ENCODE data around the gene TK1. TPM values are rescaled to one million over a fixed set of nuclear protein-coding genes. Genes with fewer than 3 reads are reported as not detected.
"Not testable (repeated sequence)": the region's sequence is repeated elsewhere in the genome, so short reads cannot be mapped to it uniquely, and the experiment has no call there.

The TK1 gene, protein sequence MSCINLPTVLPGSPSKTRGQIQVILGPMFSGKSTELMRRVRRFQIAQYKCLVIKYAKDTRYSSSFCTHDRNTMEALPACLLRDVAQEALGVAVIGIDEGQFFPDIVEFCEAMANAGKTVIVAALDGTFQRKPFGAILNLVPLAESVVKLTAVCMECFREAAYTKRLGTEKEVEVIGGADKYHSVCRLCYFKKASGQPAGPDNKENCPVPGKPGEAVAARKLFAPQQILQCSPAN
- 77.3 and 87.6 TPM in 2 replicates for polyA plus RNA-seq (2014; cell fraction: cytosol; rRNA removed)
- polyA plus RNA-seq (2014; cell fraction: nucleus; rRNA removed), result 44.3 and 60.3 TPM in 2 replicates

DNA sequence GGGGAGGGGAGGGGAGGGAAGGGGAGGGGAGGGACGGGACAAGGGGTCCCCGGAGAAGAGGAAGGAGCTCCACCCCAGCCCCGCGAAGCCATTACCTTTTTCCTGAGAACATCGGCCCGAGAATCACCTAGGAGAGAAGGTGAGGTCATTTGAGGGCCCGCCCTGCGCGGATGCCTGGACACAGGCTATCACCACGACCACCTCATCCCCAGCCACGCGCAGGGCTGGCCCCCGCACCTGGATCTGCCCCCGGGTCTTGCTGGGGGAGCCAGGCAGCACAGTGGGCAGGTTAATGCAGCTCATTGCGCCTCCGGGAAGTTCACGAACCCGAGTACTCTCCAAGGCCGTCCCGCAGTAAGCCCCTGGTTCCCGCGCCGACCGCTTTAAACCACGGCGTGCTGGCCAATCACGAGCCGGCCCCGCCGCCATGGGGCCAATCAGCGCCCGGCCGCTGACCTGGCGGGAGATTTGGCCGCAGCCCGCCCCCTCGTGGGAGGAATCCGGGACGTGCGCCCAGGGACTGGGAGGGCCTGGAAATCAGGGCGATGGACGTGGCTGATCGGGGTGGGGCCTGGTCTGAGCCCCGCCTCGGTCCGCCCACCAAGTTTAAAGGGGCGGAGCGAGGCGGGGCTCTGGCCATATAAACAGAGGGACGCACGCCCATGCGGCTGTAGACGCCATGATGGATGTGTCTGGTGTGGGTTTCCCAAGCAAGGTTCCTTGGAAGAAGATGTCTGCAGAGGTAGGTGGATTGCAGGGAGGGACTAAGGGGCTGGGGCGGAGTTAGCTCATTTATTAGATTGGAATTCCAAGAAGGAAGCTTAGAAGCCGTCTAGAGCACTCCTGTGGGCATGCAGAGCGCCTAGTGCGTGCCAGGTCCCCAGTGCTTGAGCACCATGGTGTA, at the start of gene TK1, which contains the start of gene AFMID:
TSS of gene TK1 (minus strand) at position 361 of the 904 bp plus-strand sequence. CDS start at position 303, 58 bp downstream.
TSS of gene AFMID (plus strand) at position 671 of the 904 bp plus-strand sequence. CDS start at position 680, 9 bp downstream.
- peak; percentile 98 for DNase-seq (ENCODE audit: low spot score)

GRCh38 chr17:78235885-78236284, 49.0 kb upstream of the TK1 start:
- DNase-seq (ENCODE audit: low spot score), result no peak

- DNase-seq (ENCODE audit: low spot score), result not testable (repeated sequence)
Measured at GRCh38 chr17:78235022-78235421, 48.2 kb upstream of the TK1 start.

DNA sequence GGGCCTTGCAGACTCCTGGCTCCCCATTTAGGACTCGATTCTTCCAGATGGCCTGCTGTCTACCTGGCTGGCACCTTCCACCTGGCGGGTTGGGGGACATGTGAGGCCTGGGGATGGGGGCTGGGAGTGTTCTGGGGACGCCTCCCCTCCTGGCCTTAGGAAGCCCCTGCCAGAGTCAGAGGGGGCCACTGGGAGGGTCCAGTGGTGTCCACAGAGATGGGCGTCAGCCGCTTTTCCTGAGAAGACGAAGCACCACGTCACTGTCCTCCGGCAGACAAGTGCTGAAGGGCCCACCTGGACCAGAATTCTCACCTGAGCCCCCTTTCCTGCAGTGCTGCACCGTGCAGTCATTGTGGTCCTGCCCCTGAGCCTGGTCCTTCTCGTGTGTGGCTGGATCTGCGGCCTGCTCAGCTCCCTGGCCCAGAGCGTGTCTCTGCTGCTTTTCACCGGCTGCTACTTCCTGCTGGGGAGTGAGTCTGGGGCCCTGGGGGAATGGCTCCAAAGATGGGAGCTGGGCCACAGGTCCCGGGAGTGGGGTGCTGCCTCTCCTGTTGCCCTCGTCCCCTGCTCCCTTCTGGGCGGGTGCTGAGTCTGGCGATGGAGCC, 47.5 kb upstream of the TK1 start:
- DNase-seq (ENCODE audit: low spot score), result peak; percentile 25

DNA sequence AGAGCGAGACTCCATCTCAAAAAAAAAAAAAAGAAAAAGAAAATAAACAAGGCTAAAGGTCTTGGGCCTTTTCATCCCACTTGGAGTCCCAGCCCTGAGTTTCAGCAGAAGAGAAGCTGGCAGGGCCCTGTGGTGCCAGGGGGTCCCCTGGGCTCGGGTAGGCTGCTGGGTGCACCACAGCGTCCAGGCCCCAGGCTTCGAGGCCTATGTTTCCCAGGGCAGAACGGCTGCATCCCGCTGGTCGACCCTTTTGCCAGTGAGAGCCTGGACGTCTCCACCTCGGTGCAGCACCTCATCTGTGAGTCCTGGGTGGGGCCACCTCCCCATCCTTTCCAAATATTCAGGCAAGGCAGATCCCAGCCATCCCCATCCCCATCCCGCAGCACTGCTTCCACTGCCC, 46.8 kb upstream of the TK1 start:
- no peak for DNase-seq (ENCODE audit: low spot score)

- peak; percentile 14 for DNase-seq (ENCODE audit: low spot score)
Measured at GRCh38 chr17:78232859-78233173, 46.0 kb upstream of the TK1 start.

DNA sequence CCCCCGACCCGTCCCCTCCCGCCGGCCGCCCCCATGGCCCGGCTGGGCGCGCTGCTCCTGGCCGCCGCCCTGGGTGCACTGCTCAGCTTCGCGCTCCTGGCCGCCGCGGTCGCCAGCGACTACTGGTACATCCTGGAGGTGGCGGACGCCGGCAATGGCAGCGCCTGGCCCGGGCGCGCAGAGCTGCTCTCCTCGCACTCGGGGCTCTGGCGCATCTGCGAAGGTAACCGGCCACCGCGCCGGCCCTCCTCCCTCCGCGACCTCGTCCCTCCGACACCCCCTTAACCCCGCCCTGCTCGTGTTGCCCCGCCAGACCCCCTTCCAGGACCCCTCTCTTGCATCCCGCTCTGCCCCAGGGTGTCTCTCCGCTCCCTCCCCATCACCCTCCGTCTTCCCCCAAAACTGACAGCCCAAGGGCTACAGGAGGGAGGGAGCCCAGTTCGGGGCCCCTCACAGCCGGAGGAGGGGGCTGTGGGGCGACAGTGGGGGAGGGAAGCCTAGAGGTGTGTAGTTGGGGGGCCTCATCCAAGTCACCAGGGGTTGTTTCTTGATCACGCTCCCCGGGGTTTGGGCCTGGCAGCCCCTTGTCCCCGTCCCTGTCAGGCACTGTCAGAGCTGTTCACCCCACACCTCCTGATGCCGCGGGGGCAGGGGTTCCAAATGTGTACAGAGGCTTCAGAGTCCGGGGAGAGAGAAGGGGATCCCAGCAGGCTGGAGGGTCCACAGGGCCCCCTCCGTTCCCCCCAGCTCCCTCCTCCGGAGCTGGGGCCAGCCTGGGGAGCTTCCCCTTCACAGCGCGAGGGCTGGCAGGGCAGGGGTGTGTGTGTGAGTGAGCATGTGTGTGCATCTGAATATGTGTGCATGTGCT, 45.4 kb upstream of the TK1 start:
- DNase-seq (ENCODE audit: low spot score), result peak; percentile 31

DNA sequence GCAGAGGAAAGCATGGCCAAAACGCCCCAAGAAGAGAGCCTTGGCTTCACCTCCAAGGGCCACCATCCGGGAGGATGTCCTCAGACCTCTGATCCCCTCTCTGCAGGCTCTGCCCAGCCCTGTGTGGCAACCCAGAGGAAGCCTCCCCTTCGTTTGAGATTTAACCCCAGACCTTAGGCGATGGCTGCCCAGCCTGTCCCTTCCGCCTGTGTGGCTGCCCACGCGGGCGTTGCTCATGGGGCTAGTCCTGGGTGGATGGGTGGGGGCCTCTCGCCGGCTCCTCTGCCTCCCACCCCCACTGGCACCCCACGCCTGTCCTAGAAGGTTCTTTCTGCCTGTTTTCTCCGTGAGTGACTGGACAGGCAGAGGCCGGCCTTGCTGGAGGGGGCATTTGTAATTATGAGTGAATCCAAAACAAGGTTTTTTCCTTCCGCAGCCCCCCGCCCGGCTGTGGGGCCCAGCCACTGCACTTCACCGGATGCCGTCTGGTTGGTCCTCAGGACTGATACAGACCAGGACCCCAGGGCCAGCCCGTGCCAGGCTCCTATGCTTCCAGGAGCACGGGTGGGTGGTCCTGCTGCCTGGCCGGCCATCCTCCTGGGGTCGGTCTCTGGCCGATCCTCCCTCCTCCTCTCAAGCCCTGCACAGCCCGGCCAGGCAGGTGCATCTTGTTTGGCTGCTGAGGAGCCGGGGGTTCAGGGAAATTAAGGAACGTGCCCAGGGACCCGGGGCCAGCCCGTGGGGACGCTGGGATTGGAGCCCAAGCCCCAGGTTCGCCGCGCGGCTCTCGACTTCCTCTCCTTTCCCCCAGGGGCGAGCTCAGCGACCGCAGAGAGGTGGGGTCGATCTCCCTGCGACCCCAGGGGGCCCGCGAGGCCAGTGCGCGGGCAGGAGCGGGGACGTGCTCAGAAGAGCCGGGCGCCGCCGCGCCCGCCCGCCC, 44.4 kb upstream of the TK1 start, which contains the start of gene TMEM235:
TSS of gene TMEM235 (plus strand) at position 636 of the 940 bp plus-strand sequence. CDS start 393 bp downstream, outside the sequence.
- DNase-seq (ENCODE audit: low spot score), result no peak

- peak; percentile 16 for DNase-seq (ENCODE audit: low spot score)
Measured at GRCh38 chr17:78230252-78230962, 43.6 kb upstream of the TK1 start.

DNA sequence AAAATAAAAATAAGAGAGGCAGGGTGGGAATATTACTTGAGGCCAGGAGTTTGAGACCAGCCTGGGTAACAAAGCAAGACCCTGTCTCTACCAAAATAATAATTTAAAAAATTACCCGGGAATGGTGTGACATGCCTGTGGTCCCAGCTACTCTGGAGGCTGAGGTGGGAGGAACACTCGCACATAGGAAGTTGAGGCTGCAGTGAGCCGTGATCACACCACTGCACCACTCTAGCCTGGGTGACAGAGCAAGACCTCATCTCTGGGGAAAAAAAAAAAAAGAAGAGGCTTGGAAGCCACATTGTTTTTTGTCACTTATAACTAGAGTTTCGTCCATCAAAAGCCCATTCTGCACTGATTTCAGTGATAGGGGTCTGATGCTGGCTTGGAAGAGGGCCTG, 41.3 kb upstream of the TK1 start:
- no peak for DNase-seq (ENCODE audit: low spot score)

DNA sequence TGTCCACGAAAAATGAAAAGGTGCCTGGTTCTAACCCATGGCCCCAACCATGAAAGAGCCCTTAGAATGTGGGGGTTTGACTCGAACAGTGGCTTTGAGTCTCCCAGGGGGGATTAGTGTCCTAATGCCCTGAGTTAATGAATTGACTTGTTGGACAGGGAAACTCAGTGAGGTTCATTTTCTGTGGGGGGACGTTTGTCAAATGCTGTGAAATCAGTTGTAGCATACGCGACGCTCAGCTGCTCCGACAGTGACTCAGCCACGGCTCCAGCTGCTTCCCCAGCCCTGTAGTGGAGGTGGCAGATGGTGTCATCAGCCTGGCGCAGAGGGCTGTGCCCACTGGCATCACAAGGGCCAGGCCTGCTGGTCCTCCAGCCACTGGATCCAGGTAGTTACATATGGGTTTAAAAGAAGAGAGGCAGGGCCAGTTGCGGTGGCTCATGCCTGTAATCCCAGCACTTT, 40.6 kb upstream of the TK1 start:
- DNase-seq (ENCODE audit: low spot score), result no peak

GRCh38 chr17:78226759-78227454, 40.1 kb upstream of the TK1 start:
- DNase-seq (ENCODE audit: low spot score), result no peak

DNA sequence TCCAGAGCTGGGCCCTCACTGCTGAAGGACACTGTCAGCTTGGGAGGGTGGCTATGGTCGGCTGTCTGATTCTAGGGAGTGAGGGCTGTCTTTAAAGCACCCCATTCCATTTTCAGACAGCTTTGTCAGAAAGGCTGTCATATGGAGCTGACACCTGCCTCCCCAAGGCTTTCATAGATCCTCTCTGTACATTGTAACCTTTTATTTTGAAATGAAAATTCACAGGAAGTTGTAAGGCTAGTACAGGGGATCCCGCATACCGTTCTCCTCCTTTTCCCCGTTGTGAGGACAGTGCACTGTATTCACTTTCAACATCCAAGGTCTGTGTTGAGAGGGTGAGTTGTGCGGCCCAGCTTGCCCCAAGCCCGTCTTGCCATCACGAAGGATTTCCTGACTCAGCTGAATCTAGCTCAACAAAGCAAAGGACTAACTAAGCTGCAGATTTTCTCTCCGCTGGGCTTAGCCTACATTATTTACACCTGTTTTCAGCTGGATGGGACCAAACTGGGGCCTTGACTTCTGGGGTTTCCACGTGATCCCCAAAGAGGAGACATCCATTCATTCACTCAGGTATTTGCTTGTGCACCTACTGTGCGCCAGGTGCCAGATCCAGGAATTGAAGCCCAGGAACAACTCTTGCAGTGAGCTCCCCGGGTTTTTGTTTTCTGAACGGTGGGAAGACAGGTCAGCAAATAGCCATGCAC, 39.4 kb upstream of the TK1 start:
- no peak for DNase-seq (ENCODE audit: low spot score)

DNA sequence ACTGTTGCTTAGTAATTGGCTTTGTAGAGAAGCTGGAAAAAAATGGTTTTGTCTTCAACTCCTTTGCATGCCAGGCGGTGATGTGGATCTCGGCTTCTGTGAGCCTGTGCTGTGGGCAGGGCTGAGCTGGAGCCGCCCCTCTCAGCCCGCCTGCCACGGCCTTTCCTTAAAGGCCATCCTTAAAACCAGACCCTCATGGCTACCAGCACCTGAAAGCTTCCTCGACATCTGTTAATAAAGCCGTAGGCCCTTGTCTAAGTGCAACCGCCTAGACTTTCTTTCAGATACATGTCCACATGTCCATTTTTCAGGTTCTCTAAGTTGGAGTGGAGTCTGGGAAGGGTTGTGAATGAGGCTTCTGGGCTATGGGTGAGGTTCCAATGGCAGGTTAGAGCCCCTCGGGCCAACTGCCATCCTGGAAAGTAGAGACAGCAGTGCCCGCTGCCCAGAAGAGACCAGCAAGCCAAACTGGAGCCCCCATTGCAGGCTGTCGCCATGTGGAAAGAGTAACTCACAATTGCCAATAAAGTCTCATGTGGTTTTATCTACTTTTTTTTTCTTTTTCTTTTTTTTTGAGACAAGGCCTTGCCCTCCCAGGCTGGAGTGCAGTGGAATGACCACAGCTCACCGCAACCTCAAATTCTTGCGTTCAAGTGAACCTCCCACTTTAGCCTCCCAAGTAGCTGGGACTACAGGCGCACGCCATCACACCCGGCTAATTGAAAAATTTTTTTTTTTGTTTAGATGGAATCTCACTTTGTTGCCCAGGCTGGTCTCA, 38.4 kb upstream of the TK1 start:
- DNase-seq (ENCODE audit: low spot score), result no peak

GRCh38 chr17:78224231-78225087, 37.6 kb upstream of the TK1 start:
- no peak for DNase-seq (ENCODE audit: low spot score)

DNA sequence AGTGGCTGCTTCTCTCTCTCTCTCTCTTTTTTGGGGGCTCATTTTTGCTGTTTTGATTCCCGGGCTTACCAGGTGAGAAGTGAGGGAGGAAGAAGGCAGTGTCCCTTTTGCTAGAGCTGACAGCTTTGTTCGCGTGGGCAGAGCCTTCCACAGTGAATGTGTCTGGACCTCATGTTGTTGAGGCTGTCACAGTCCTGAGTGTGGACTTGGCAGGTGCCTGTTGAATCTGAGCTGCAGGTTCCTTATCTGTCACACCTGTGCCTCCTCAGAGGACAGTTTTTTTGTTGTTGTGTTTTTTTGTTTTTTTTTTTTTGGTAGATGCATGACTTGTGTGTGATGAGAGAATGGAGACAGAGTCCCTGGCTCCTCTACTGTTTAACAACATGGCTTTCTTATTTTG, 36.9 kb upstream of the TK1 start:
- DNase-seq (ENCODE audit: low spot score), result no peak
